MCF 10A (cell line): Measurements from ENCODE around the gene MRPS26. TPM values are rescaled to one million over a fixed set of nuclear protein-coding genes. Genes with fewer than 3 reads are reported as not detected.
"Not testable (repeated sequence)": the region's sequence is repeated elsewhere in the genome, so short reads cannot be mapped to it uniquely, and the experiment has no call there.

ENCODE experiments used
- BruUV-seq: library from RNA; stranded (reverse); fragments of 400-500 nt; replicated peaks from 2 replicates; lab custom pipeline; 2021; lab: Mats Ljungman, UMichigan
- CTCF ChIA-PET: fragments of 300-600 bp; sonication (Branson Sonifier 250); formaldehyde crosslinking; extraction: SDS; loops from one replicate; lab custom pipeline; 2021; ENCODE audit warnings: antibody characterized with exemption, inconsistent platforms; lab: Yijun Ruan, JAX
- POLR2A ChIA-PET: fragments of 300-600, 350-650 bp; sonication (Branson Sonifier 250); formaldehyde crosslinking; extraction: SDS; loops from one replicate; lab custom pipeline; 2020; ENCODE audit warnings: antibody characterized with exemption, inconsistent platforms; lab: Yijun Ruan, JAX
- DNase-seq: peaks from one replicate; pipeline ENCODE4 v3.0.0-alpha.2; 2018; ENCODE audit not compliant: unreplicated experiment
- H3K27ac Mint-ChIP-seq: one replicate; pipeline ENCODE4 v1.8.0; 2022; ENCODE audit warnings: mild to moderate bottlenecking, low read depth, mixed read lengths; ENCODE audit not compliant: unreplicated experiment
- H3K27me3 Mint-ChIP-seq: one replicate; pipeline ENCODE4 v1.8.0; 2022; ENCODE audit warnings: mixed read lengths; ENCODE audit not compliant: insufficient read depth, unreplicated experiment
- H3K36me3 Mint-ChIP-seq: one replicate; pipeline ENCODE4 v1.8.0; 2022; ENCODE audit warnings: mild to moderate bottlenecking, moderate library complexity, mixed read lengths; ENCODE audit not compliant: insufficient read depth, unreplicated experiment
- H3K4me1 Mint-ChIP-seq: one replicate; pipeline ENCODE4 v1.8.0; 2022; ENCODE audit warnings: mixed read lengths; ENCODE audit not compliant: insufficient read depth, unreplicated experiment
- H3K4me3 Mint-ChIP-seq: one replicate; pipeline ENCODE4 v1.8.0; 2022; ENCODE audit warnings: mild to moderate bottlenecking, moderate library complexity, mixed read lengths; ENCODE audit not compliant: unreplicated experiment
- H3K9me3 Mint-ChIP-seq: one replicate; pipeline ENCODE4 v1.8.0; 2022; ENCODE audit warnings: mixed read lengths; ENCODE audit not compliant: unreplicated experiment
- intact Hi-C: fragments of 100-400 bp; cut with micrococcal nuclease; formaldehyde crosslinking; loops from 2 replicates; pipeline ENCODE4 v1.14.1; 2022
- total RNA-seq: library from RNA; stranded (reverse); gene quantifications from 2 replicates; pipeline ENCODE4 v1.2.3, GENCODE V29; 2022
- TF ChIP-seq, protein P1 (sequence below): fragments of 200-600 bp; IDR thresholded peaks from one replicate; pipeline ENCODE4 v1.8.0; 2022; ENCODE audit warnings: antibody characterized with exemption, mild to moderate bottlenecking; ENCODE audit not compliant: unreplicated experiment

MRPS26 gene
- total RNA-seq, 1 experiment from 2014 or later: 68.4 TPM

DNA sequence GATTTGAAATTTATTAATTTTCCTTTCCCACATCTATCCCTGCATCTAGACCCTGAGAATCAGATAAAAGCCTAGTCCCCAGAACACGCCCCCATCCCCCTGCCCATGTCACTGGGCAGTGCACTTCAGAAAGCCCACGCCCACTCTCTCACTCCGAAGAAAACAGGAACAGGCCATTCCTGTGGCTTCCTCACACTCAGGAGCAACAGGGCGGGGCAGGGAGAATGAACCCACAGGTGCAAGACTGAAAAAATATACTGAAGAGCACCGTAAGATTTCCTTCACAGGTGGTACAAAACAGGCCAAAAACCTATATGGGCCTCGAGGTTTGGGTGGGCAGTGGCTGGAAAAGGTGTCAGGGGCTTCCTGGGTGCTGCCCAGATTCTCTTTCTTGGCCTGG lies 29.0 kb downstream of the MRPS26 start:
- no peak for DNase-seq
- Mint-ChIP-seq H3K9me3 (no peaks in the 10 kb centered on the region), H3K36me3 (no peaks in the 10 kb centered on the region), H3K4me1 (peaks cover 12% of the 10 kb centered on the region), H3K27me3 (peaks cover 10% of the 10 kb centered on the region), H3K4me3 (no peak overlapping the region), H3K27ac (no peak overlapping the region)
- BruUV-seq: no TSS peak
- TF ChIP-seq, protein P1, sequence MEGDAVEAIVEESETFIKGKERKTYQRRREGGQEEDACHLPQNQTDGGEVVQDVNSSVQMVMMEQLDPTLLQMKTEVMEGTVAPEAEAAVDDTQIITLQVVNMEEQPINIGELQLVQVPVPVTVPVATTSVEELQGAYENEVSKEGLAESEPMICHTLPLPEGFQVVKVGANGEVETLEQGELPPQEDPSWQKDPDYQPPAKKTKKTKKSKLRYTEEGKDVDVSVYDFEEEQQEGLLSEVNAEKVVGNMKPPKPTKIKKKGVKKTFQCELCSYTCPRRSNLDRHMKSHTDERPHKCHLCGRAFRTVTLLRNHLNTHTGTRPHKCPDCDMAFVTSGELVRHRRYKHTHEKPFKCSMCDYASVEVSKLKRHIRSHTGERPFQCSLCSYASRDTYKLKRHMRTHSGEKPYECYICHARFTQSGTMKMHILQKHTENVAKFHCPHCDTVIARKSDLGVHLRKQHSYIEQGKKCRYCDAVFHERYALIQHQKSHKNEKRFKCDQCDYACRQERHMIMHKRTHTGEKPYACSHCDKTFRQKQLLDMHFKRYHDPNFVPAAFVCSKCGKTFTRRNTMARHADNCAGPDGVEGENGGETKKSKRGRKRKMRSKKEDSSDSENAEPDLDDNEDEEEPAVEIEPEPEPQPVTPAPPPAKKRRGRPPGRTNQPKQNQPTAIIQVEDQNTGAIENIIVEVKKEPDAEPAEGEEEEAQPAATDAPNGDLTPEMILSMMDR: no peak
- intact Hi-C loops: no loop called here
- ChIA-PET POLR2A (no interaction called here), CTCF (interaction anchor here (0.6 to 2.8 kb wide), 6 partner anchors 11 to 521 kb away, joined by 3 to 10 read pairs (median 4); no protein-coding TSS in a partner anchor)

DNA sequence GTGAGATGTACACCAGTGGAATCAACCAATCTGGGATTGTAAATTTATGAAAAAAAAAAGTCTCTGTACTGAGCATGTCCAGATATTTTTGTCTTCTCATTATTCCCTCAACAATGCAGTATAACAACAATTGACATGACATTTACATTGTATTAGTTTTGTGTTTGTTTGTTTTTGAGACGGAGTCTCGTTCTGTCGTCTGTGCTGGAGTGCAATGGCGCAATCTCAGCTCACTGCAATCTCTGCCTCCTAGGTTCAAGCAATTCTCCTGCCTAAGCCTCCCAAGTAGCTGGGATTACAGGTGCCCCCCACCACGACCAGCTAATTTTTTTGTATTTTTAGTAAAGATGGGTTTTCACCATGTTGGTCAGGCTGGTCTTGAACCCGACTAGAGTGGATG lies 29.5 kb downstream of the MRPS26 start:
- H3K27ac Mint-ChIP-seq, H3K9me3 Mint-ChIP-seq, BruUV-seq, intact Hi-C loops, H3K4me3 Mint-ChIP-seq, DNase-seq, H3K36me3 Mint-ChIP-seq: not testable (repeated sequence)
- ChIA-PET CTCF (interaction anchor here (0.6 to 2.8 kb wide), 6 partner anchors 11 to 521 kb away, joined by 3 to 14 read pairs (median 6); no protein-coding TSS in a partner anchor), POLR2A (interaction anchor here (0.7 to 1.1 kb wide), 3 partner anchors 26 to 55 kb away, joined by 3 to 4 read pairs (median 3); no protein-coding TSS in a partner anchor)
- Mint-ChIP-seq H3K27me3 (peaks cover 15% of the 10 kb centered on the region), H3K4me1 (peaks cover 12% of the 10 kb centered on the region)

DNA sequence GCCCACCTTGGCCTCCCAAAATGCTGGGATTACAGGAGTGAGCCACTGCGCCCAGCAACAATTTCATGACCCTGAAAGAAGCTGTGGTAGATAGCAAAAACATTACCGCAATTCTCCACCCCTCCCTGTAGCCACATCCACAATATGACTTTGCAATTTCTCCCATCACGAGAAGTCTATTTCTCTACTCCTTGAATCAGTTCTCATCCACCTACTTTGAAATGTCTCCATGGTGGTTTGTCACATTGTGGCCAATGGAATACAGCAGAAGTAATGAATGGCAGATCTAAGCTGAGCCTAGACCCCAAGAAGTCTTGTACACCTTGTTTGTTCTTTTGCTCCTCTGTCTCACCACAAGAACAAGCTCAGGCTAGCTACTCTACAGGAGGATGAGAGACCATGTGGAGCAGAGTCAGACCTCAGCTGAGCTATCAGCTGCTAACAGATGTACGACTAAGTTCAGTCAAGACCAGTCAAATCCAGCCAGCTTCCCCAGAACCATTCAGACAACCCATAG lies 31.8 kb downstream of the MRPS26 start:
- POLR2A ChIA-PET: interaction anchor here (0.6 to 1.0 kb wide), 2 partner anchors 24 to 46 kb away, joined by 3 to 5 read pairs; no protein-coding TSS in a partner anchor
- CTCF ChIA-PET: interaction anchor here (0.5 to 1.6 kb wide), 21 partner anchors 9 to 1402 kb away, joined by 3 to 25 read pairs (median 3); no protein-coding TSS in a partner anchor
- Mint-ChIP-seq H3K27me3 (peaks cover 37% of the 10 kb centered on the region), H3K9me3 (no peaks in the 10 kb centered on the region), H3K4me3 (no peak overlapping the region), H3K27ac (no peak overlapping the region), H3K4me1 (peaks cover 16% of the 10 kb centered on the region), H3K36me3 (no peaks in the 10 kb centered on the region)
- BruUV-seq: no TSS peak
- intact Hi-C loops: no loop called here
- no peak for DNase-seq
- TF ChIP-seq, protein P1: no peak

DNA sequence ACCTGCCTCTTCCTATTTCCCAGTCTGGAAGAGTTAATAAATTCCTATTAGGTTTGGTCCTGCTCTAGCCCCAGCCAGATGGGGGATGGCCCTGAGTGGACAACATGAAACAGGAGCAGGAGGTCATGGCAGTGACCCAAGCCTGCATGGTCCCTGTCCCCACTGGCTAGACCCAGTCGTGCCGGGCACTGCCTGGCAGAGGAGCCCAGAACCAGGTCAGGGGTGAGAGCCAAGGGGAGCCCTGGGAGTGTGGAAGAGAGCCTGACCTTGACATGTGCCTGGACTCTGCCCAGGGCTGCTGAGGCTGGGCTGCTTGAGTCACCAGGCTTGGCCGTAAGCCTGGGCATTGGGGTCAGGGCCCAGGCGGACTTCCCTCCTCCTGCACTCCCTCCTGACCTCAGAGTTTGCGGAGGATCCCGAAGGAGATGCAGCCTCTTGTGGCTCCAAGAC lies 35.1 kb downstream of the MRPS26 start:
- peaks cover 37% of the 10 kb centered on the region for H3K27me3 Mint-ChIP-seq
- intact Hi-C loops: no loop called here
- peaks cover 9% of the 10 kb centered on the region for H3K4me1 Mint-ChIP-seq
- no peak overlapping the region for H3K4me3 Mint-ChIP-seq
- H3K27ac Mint-ChIP-seq: no peak overlapping the region
- peak; percentile 33 for DNase-seq
- ChIA-PET CTCF (interaction anchor here (1.4 kb wide), 1 partner anchor 28 kb away, joined by 3 read pairs; no protein-coding TSS in a partner anchor), POLR2A (no interaction called here)
- no peaks in the 10 kb centered on the region for H3K36me3 Mint-ChIP-seq
- H3K9me3 Mint-ChIP-seq: no peaks in the 10 kb centered on the region
- TF ChIP-seq, protein P1: no peak
- no TSS peak for BruUV-seq
